HTR-8/SVneo (cell line): ENCODE data around the gene C4B.
"Not testable (repeated sequence)": the region's sequence is repeated elsewhere in the genome, so short reads cannot be mapped to it uniquely, and the experiment has no call there.

Experiments used
- DNase-seq: peaks from one replicate; pipeline ENCODE4 v3.0.0; 2011; ENCODE audit warnings: low spot score, mixed read lengths; ENCODE audit not compliant: insufficient read length
- FAIRE-seq: peaks from 2 replicates; lab custom pipeline; 2011; peaks lifted over from hg19 to GRCh38; lab: Jason Lieb, UNC

C4B gene

DNA sequence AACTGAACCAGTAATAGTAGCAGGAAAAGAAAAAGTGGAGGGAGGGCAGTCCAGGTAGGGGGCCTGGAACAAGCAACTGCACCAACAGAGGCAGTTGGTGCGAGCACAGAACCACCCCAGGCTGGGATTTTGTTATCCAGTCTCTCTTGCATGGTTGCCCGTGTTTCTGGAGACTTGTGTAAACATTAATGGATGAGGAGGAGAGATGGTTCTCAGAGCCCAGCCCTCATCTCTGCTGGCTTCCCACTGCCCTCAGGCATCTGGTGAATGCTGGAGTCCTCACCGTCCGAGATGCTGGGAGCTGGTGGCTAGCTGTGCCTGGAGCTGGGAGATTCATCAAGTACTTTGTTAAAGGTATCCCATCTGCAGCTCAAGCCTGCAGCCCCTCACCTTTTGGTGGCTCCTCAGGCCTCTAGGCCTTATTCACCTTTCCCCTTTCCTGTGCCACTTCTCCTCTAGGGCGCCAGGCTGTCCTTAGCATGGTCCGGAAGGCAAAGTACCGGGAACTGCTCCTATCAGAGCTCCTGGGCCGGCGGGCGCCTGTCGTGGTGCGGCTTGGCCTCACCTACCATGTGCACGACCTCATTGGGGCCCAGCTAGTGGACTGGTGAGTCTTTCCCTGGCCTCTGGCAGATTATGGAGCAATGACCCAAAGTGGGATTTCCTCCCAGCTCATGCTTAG, 34.3 kb upstream of the C4B start:
- not testable (repeated sequence) for DNase-seq, FAIRE-seq

- FAIRE-seq, DNase-seq: not testable (repeated sequence)
These were observed 33.6 kb upstream of the C4B start for GRCh38 chr6:31980998-31981397.

- not testable (repeated sequence) for DNase-seq, FAIRE-seq
These were observed 32.9 kb upstream of the C4B start, which contains the start of gene C4A for GRCh38 chr6:31981744-31982143. C4A (plus strand) TSS chr6:31982057; CDS start chr6:31982108, 51 bp downstream.

- DNase-seq, FAIRE-seq: not testable (repeated sequence)
These were observed 25.2 kb upstream of the C4B start for GRCh38 chr6:31989363-31989762.

DNA sequence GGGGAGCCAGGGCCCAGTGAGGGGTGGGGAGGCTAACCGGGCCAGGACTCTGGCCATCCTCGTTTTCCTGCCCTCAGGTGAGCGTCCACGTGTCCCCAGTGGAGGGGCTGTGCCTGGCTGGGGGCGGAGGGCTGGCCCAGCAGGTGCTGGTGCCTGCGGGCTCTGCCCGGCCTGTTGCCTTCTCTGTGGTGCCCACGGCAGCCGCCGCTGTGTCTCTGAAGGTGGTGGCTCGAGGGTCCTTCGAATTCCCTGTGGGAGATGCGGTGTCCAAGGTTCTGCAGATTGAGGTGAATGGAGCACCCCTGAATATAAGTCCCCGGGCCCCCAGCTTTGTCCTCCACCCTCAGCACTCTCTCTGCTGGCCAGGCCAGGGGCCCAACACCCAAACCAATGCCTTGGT, 20.2 kb upstream of the C4B start:
- not testable (repeated sequence) for DNase-seq, FAIRE-seq

GRCh38 chr6:31996385-31996784, 18.2 kb upstream of the C4B start:
- not testable (repeated sequence) for DNase-seq, FAIRE-seq

- FAIRE-seq, DNase-seq: not testable (repeated sequence)
These were observed 11.9 kb upstream of the C4B start for GRCh38 chr6:32002546-32003268.

DNA sequence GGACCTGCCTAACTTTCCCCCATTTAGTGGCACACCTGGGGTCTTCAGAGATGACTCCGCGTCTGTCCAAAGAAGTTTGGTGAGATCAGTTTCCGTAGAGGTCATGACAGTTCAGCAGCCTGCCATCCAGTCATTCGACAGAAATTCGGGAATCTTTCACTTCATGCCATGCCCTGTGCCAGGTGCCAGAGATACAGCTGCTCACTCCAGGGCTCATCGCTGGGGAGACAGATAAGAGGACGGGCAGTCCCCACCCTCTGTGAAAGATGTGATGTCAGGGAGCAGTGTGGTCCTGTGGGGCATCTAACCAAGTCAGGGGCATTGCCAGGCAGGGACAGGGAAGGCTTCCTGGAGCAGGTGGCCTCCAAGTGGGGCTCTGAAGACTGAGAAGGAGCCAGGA, 11.3 kb upstream of the C4B start:
- not testable (repeated sequence) for DNase-seq, FAIRE-seq

- not testable (repeated sequence) for DNase-seq, FAIRE-seq
These were observed 10.2 kb upstream of the C4B start for GRCh38 chr6:32004393-32004792.

GRCh38 chr6:32004864-32005537, 9.6 kb upstream of the C4B start:
- not testable (repeated sequence) for DNase-seq, FAIRE-seq

GRCh38 chr6:32005538-32005880, 9.1 kb upstream of the C4B start:
- not testable (repeated sequence) for FAIRE-seq, DNase-seq

GRCh38 chr6:32005991-32006529, 8.5 kb upstream of the C4B start:
- not testable (repeated sequence) for DNase-seq, FAIRE-seq

- DNase-seq, FAIRE-seq: not testable (repeated sequence)
These were observed 7.5 kb upstream of the C4B start for GRCh38 chr6:32007086-32007485.

DNA sequence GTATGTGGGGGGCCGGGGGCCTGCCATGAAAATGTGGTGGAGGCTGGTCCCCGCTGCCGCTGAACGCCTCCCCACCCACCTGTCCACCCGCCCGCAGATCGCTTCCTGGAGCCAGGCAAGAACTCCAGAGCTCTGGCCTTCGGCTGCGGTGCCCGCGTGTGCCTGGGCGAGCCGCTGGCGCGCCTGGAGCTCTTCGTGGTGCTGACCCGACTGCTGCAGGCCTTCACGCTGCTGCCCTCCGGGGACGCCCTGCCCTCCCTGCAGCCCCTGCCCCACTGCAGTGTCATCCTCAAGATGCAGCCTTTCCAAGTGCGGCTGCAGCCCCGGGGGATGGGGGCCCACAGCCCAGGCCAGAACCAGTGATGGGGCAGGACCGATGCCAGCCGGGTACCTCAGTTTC, 6.6 kb upstream of the C4B start:
- FAIRE-seq, DNase-seq: not testable (repeated sequence)

DNA sequence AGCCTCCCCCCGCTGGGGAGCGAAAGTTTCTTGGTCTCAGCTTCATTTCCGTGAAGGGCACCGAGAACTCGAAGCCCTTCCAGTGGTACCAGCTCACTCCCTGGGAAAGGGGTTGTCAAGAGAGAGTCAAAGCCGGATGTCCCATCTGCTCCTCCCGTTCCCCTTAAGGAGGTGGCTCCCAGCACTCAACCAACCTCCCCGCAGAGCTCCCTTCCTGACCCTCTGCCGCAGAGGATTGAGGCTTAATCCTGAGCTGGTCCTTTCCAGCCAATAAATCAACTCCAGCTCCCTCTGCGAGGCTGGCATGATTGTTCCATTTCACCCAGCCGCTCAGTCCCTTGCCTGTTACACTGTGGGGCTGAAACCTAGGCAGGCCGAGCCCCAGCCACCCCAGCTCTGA, 6.0 kb upstream of the C4B start:
- not testable (repeated sequence) for FAIRE-seq

GRCh38 chr6:32009537-32009936, 5.1 kb upstream of the C4B start:
- not testable (repeated sequence) for FAIRE-seq, DNase-seq

More for the DNA sequence above, 6.0 kb upstream of the C4B start:
- not testable (repeated sequence) for DNase-seq

GRCh38 chr6:32010856-32011530, 3.6 kb upstream of the C4B start:
- FAIRE-seq: not testable (repeated sequence)

GRCh38 chr6:32012941-32013617, 1.5 kb upstream of the C4B start:
- not testable (repeated sequence) for DNase-seq, FAIRE-seq

More at GRCh38 chr6:32010856-32011530, 3.6 kb upstream of the C4B start:
- DNase-seq: not testable (repeated sequence)

DNA sequence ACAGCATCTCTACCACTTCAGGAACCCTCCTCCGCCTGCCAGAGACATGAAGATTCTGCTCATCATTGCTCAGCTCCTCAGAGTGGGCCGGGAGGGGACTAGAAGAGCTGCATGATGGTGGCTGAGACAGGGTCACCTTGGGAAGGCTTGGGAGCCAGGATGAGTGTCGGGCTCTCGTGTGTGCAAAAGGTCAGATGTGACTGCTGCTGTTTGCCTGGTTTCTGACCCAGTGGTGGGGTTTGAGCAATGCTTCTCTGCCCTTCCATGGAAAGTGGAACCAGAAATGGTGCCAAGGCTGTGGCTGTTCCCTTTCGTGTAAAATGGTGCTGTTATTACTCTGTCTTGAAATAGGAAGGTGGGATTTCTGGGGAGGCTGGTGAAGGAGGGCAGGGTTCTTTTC, 857 bp upstream of the C4B start:
- DNase-seq: not testable (repeated sequence)
- FAIRE-seq: peak; percentile 16
